H9 (cell line): Measurements from ENCODE around the gene HK2. TPM values are rescaled to one million over a fixed set of nuclear protein-coding genes. Genes with fewer than 3 reads are reported as not detected.

Experiments used
- DNase-seq: peaks from one replicate; pipeline ENCODE4 v3.0.0-alpha.2; 2017
- H2AFZ ChIP-seq: one replicate; pipeline ENCODE4 v1.6.1; 2013; ENCODE audit warnings: mild to moderate bottlenecking, low read length, control low read depth, moderate library complexity
- H2AK5ac ChIP-seq: 2 replicates; pipeline ENCODE4 v1.6.1; 2013; ENCODE audit warnings: low read length, control low read depth, mixed read lengths; ENCODE audit not compliant: insufficient read length
- H2BK120ac ChIP-seq: one replicate; pipeline ENCODE4 v1.6.1; 2013; ENCODE audit warnings: low read depth, mild to moderate bottlenecking, low read length, control low read depth, inconsistent platforms; ENCODE audit not compliant: poor library complexity, severe bottlenecking
- H2BK12ac ChIP-seq: 2 replicates; pipeline ENCODE4 v1.6.1; 2013; ENCODE audit warnings: low read length, control low read depth, mixed read lengths, low read depth; ENCODE audit not compliant: insufficient read length
- H2BK15ac ChIP-seq: 2 replicates; pipeline ENCODE4 v1.6.1; 2013; ENCODE audit warnings: low read depth, low read length, control low read depth
- H2BK20ac ChIP-seq: one replicate; pipeline ENCODE4 v1.6.1; 2013; ENCODE audit warnings: low read depth, mild to moderate bottlenecking, low read length, control low read depth, inconsistent platforms; ENCODE audit not compliant: poor library complexity, severe bottlenecking
- H2BK5ac ChIP-seq: 2 replicates; pipeline ENCODE4 v1.6.1; 2013; ENCODE audit warnings: low read length, control low read depth, mixed read lengths; ENCODE audit not compliant: insufficient read length
- H3K14ac ChIP-seq: 2 replicates; pipeline ENCODE4 v1.6.1; 2013; ENCODE audit warnings: low read length, control low read depth; ENCODE audit not compliant: insufficient read depth
- H3K18ac ChIP-seq: 2 replicates; pipeline ENCODE4 v1.6.1; 2013; ENCODE audit warnings: low read depth, mild to moderate bottlenecking, mixed read lengths, low read length, control low read depth; ENCODE audit not compliant: insufficient read length
- H3K23ac ChIP-seq: 2 replicates; pipeline ENCODE4 v1.6.1; 2013; ENCODE audit warnings: low read length, control low read depth, mixed read lengths, low read depth; ENCODE audit not compliant: insufficient read length
- H3K23me2 ChIP-seq: 2 replicates; pipeline ENCODE4 v1.6.1; 2013; ENCODE audit warnings: low read depth, mild to moderate bottlenecking, mixed read lengths, low read length, control low read depth; ENCODE audit not compliant: insufficient read length, poor library complexity, severe bottlenecking
- H3K27ac ChIP-seq: 2 replicates; pipeline ENCODE4 v1.5.1; 2013; ENCODE audit warnings: low read length, control low read depth, mixed read lengths, low read depth; ENCODE audit not compliant: insufficient read length
- H3K27me3 ChIP-seq: 2 replicates; pipeline ENCODE4 v1.6.1; 2013; ENCODE audit warnings: low read length, control low read depth, inconsistent platforms; ENCODE audit not compliant: insufficient read depth
- H3K4ac ChIP-seq: 2 replicates; pipeline ENCODE4 v1.6.1; 2013; ENCODE audit warnings: low read depth, mild to moderate bottlenecking, control low read depth, inconsistent platforms, low read length, moderate library complexity
- H3K4me1 ChIP-seq: 2 replicates; pipeline ENCODE4 v1.6.1; 2013; ENCODE audit warnings: low read length, control low read depth, inconsistent platforms; ENCODE audit not compliant: insufficient read depth
- H3K4me2 ChIP-seq: 2 replicates; pipeline ENCODE4 v1.6.1; 2013; ENCODE audit warnings: low read length, control low read depth, mixed read lengths; ENCODE audit not compliant: insufficient read length, insufficient read depth
- H3K56ac ChIP-seq: 2 replicates; pipeline ENCODE4 v1.6.1; 2013; ENCODE audit warnings: low read depth, mild to moderate bottlenecking, mixed read lengths, low read length, control low read depth; ENCODE audit not compliant: insufficient read length
- H3K79me1 ChIP-seq: 2 replicates; pipeline ENCODE4 v1.6.1; 2013; ENCODE audit warnings: low read depth, mild to moderate bottlenecking, moderate library complexity, low read length, control low read depth, inconsistent platforms; ENCODE audit not compliant: insufficient read depth, poor library complexity, severe bottlenecking
- H3K79me2 ChIP-seq: 2 replicates; pipeline ENCODE4 v1.6.1; 2013; ENCODE audit warnings: low read length, control low read depth, inconsistent platforms; ENCODE audit not compliant: insufficient read depth
- H3K9ac ChIP-seq: 2 replicates; pipeline ENCODE4 v1.6.1; 2013; ENCODE audit warnings: low read length, control low read depth, mixed read lengths; ENCODE audit not compliant: insufficient read length; ENCODE audit errors: extremely low read depth
- H3K9me3 ChIP-seq: one replicate; pipeline ENCODE4 v1.6.1; 2013; ENCODE audit warnings: low read depth, low read length, inconsistent platforms; ENCODE audit not compliant: control insufficient read depth
- H3T11ph ChIP-seq: one replicate; pipeline ENCODE4 v1.6.1; 2013; ENCODE audit warnings: mild to moderate bottlenecking, low read length, control low read depth, inconsistent platforms
- H4K20me1 ChIP-seq: one replicate; pipeline ENCODE4 v1.6.1; 2013; ENCODE audit not compliant: control insufficient read depth, insufficient read length, insufficient read depth
- H4K5ac ChIP-seq: 2 replicates; pipeline ENCODE4 v1.6.1; 2013; ENCODE audit warnings: low read depth, mild to moderate bottlenecking, mixed read lengths, low read length, control low read depth; ENCODE audit not compliant: insufficient read length
- H4K8ac ChIP-seq: replicated peaks from 2 replicates; pipeline ENCODE4 v1.6.1; 2013; ENCODE audit warnings: low read length, control low read depth, mixed read lengths, low read depth; ENCODE audit not compliant: insufficient read length
- H4K91ac ChIP-seq: 2 replicates; pipeline ENCODE4 v1.6.1; 2013; ENCODE audit warnings: low read depth, mild to moderate bottlenecking, moderate library complexity, mixed read lengths, low read length, control low read depth; ENCODE audit not compliant: insufficient read length
- H3K27ac Mint-ChIP-seq, 3 experiments: 2 replicates in 2 of 3; 3 replicates in 1 of 3; pipeline ENCODE4 v1.8.0; 2020 to 2021; ENCODE audit warnings: mixed read lengths in 3 of 3, mild to moderate bottlenecking in 1 of 3, moderate library complexity in 1 of 3
- H3K27me3 Mint-ChIP-seq: 2 replicates; pipeline ENCODE4 v1.8.0; 2021; ENCODE audit warnings: low read depth, mild to moderate bottlenecking, moderate library complexity, mixed read lengths
- H3K36me3 Mint-ChIP-seq, 3 experiments: 2 replicates in 2 of 3; 3 replicates in 1 of 3; pipeline ENCODE4 v1.8.0; 2020 to 2021; ENCODE audit warnings: low read depth in 3 of 3, mixed read lengths in 3 of 3; ENCODE audit not compliant: insufficient read depth in 1 of 3
- H3K4me1 Mint-ChIP-seq, 2 experiments: 2 replicates each; pipeline ENCODE4 v1.8.0; 2020; ENCODE audit warnings: mixed read lengths in 2 of 2
- H3K4me3 Mint-ChIP-seq, 2 experiments: 2 replicates in 1 of 2; 3 replicates in 1 of 2; pipeline ENCODE4 v1.8.0; 2020 to 2021; ENCODE audit warnings: mild to moderate bottlenecking in 2 of 2, mixed read lengths in 2 of 2, moderate library complexity in 1 of 2
- H3K9me3 Mint-ChIP-seq, 2 experiments: 2 replicates in 1 of 2; 3 replicates in 1 of 2; pipeline ENCODE4 v1.8.0; 2020; ENCODE audit warnings: mild to moderate bottlenecking in 2 of 2, mixed read lengths in 2 of 2, moderate library complexity in 1 of 2
- WGBS: extraction: QIAGEN DNeasy Blood & Tissue Kit; methylation state at CpG from one replicate; pipeline ENCODE4 v1.1.7; 2013; ENCODE audit warnings: missing lambda C conversion rate, low lambda C conversion rate, mixed read lengths; ENCODE audit not compliant: insufficient read length; ENCODE audit errors: extremely low coverage; 5-methylcytosine and 5-hydroxymethylcytosine counted together
- total RNA-seq: library from RNA; stranded (reverse); gene quantifications from 2 replicates; pipeline ENCODE4 v1.2.1, GENCODE V29; 2021
- TF ChIP-seq, protein P1 (sequence below): fragments of 200-600 bp; sonication (generic); conservative IDR thresholded peaks from 3 replicates; pipeline ENCODE4 v1.8.0; 2021; ENCODE audit warnings: antibody characterized with exemption, mild to moderate bottlenecking

Gene HK2
- total RNA-seq, 1 experiment from 2014 or later: 54.3 TPM

DNA sequence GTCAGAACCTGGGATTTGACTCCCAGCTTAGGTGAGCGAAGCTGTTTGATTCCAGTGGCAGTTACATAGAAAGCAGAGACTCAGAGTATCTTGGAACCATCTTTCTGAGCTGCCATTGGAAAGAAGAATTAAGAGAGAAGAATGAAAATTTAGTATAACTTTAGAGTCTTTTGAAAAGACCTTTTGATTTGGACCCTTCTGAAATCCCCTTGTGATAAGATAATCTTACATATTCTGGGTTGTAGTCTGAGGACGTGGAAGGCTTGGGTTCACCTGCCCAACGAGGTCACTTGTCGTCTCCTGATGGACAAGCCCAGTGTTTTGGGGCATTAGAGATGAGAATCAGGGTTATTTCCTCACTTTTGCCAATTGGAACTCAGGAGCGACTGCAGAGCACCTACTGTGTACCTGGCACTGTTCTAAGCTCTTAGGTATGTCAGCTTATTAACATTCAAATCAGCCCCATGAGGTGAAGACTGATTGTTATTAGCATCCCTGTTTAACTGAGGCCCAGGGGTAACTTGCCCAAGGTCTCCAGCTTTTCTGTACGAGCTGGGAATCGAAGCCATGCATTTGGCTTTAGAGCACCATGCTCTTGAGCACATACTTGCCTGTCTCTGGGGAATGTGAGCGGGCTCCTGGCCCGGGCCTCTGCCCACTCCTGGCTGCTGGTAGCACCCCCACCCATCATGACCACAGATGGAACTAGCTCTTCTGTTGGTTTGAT is 2.9 kb downstream of the HK2 start:
- H3K23me2 ChIP-seq: peaks cover 10% of the 10 kb centered on the region
- no peak overlapping the region for H2BK12ac ChIP-seq
- peak overlapping the region; percentile 100 for H3K4me2 ChIP-seq
- H2BK20ac ChIP-seq: no peak overlapping the region
- peaks cover 55 to 57% of the 10 kb centered on the region in 2 experiments for H3K4me1 Mint-ChIP-seq
- H2AK5ac ChIP-seq: no peak overlapping the region
- H3K9me3 Mint-ChIP-seq: no peaks in the 10 kb centered on the region; a peak in 1 of 5 replicates
- H3K4ac ChIP-seq: no peak overlapping the region
- H4K8ac ChIP-seq: no peak overlapping the region
- H3K4me1 ChIP-seq: peaks cover 21% of the 10 kb centered on the region
- H3K23ac ChIP-seq: no peak overlapping the region
- H2AFZ ChIP-seq: no peak overlapping the region
- no peak overlapping the region for H3K9ac ChIP-seq
- H3K27me3 Mint-ChIP-seq: peaks cover 2% of the 10 kb centered on the region
- WGBS: no CpG with 5 or more reads among the region's 9 CpGs
- no peak overlapping the region for H3K56ac ChIP-seq
- H4K20me1 ChIP-seq: no peaks in the 10 kb centered on the region
- no peak overlapping the region for H2BK15ac ChIP-seq
- H3K9me3 ChIP-seq: no peaks in the 10 kb centered on the region
- H3K27ac ChIP-seq: peak overlapping the region; percentile 21
- H3K4me3 Mint-ChIP-seq: peak overlapping the region; percentile 91 to 94
- no peak overlapping the region for H3K14ac ChIP-seq
- H3K36me3 Mint-ChIP-seq: peaks cover 6 to 32% (median 11%) of the 10 kb centered on the region in 3 experiments; a peak in 5 of 7 replicates
- H2BK120ac ChIP-seq: no peak overlapping the region
- H3K18ac ChIP-seq: no peak overlapping the region
- no peak overlapping the region for H2BK5ac ChIP-seq
- no peaks in the 10 kb centered on the region for H3K27me3 ChIP-seq
- no peak overlapping the region for H3T11ph ChIP-seq
- peaks cover 31% of the 10 kb centered on the region; the same call in 1 of the 2 replicates for H3K79me2 ChIP-seq
- H4K5ac ChIP-seq: no peak overlapping the region
- H4K91ac ChIP-seq: no peak overlapping the region
- peaks cover 11% of the 10 kb centered on the region for H3K79me1 ChIP-seq
- TF ChIP-seq, protein P1, sequence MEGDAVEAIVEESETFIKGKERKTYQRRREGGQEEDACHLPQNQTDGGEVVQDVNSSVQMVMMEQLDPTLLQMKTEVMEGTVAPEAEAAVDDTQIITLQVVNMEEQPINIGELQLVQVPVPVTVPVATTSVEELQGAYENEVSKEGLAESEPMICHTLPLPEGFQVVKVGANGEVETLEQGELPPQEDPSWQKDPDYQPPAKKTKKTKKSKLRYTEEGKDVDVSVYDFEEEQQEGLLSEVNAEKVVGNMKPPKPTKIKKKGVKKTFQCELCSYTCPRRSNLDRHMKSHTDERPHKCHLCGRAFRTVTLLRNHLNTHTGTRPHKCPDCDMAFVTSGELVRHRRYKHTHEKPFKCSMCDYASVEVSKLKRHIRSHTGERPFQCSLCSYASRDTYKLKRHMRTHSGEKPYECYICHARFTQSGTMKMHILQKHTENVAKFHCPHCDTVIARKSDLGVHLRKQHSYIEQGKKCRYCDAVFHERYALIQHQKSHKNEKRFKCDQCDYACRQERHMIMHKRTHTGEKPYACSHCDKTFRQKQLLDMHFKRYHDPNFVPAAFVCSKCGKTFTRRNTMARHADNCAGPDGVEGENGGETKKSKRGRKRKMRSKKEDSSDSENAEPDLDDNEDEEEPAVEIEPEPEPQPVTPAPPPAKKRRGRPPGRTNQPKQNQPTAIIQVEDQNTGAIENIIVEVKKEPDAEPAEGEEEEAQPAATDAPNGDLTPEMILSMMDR: 0 out of 3 replicates have a peak, but pooled peaks have one; percentile 6
- peak overlapping the region; percentile 88 to 98 (median 97) for H3K27ac Mint-ChIP-seq
- DNase-seq: peak; percentile 67
